MM.1S (cell line): ENCODE measurements around the gene PRKAR1B.

ENCODE experiments used
- DNase-seq: peaks from one replicate; pipeline ENCODE4 v3.0.0-alpha.2; 2015
- H2AFZ ChIP-seq: fragments of 300-600 bp; sonication (generic); 2 replicates; pipeline ENCODE4 v1.6.0; 2016; ENCODE audit warnings: antibody characterized with exemption, low read length
- H3F3A ChIP-seq: fragments of 300-600 bp; sonication (generic); 2 replicates; pipeline ENCODE4 v1.6.1; 2016; ENCODE audit warnings: mild to moderate bottlenecking, antibody characterized with exemption, low read length, moderate library complexity, mixed read lengths; ENCODE audit not compliant: insufficient read depth
- H3K27ac ChIP-seq: fragments of 300-600 bp; sonication (generic); 2 replicates; pipeline ENCODE4 v1.5.1; 2016; ENCODE audit warnings: mild to moderate bottlenecking, low read length
- H3K27me3 ChIP-seq: fragments of 300-600 bp; sonication (generic); replicated peaks from 2 replicates; pipeline ENCODE4 v1.6.0; 2016; ENCODE audit warnings: low read length; ENCODE audit not compliant: insufficient read depth
- H3K36me3 ChIP-seq: fragments of 300-600 bp; sonication (generic); replicated peaks from 2 replicates; pipeline ENCODE4 v1.6.1; 2016; ENCODE audit warnings: mild to moderate bottlenecking, low read length, mixed read lengths; ENCODE audit not compliant: insufficient read depth
- H3K4me1 ChIP-seq: fragments of 300-600 bp; sonication (generic); 2 replicates; pipeline ENCODE4 v1.6.1; 2016; ENCODE audit warnings: low read length, mixed read lengths
- H3K4me2 ChIP-seq: fragments of 300-600 bp; sonication (generic); 2 replicates; pipeline ENCODE4 v1.6.0; 2016; ENCODE audit warnings: low read depth, low read length
- H3K4me3 ChIP-seq: fragments of 300-600 bp; sonication (generic); 2 replicates; pipeline ENCODE4 v1.5.1; 2016; ENCODE audit warnings: low read length, mixed read lengths
- H3K79me2 ChIP-seq: fragments of 300-600 bp; sonication (generic); 2 replicates; pipeline ENCODE4 v1.6.1; 2016; ENCODE audit warnings: mixed run types, low read length, mixed read lengths
- H3K9ac ChIP-seq: fragments of 300-600 bp; sonication (generic); 2 replicates; pipeline ENCODE4 v1.6.1; 2016; ENCODE audit warnings: low read length, mixed read lengths
- H3K9me2 ChIP-seq: fragments of 300-600 bp; sonication (generic); replicated peaks from 2 replicates; pipeline ENCODE4 v1.6.1; 2016; ENCODE audit warnings: mild to moderate bottlenecking, low read length, mixed read lengths; ENCODE audit not compliant: insufficient read depth
- H3K9me3 ChIP-seq: fragments of 300-600 bp; sonication (generic); replicated peaks from 2 replicates; pipeline ENCODE4 v1.6.1; 2016; ENCODE audit warnings: mild to moderate bottlenecking, low read length, mixed read lengths; ENCODE audit not compliant: insufficient read depth
- H4K20me1 ChIP-seq: fragments of 300-600 bp; sonication (generic); 2 replicates; pipeline ENCODE4 v1.6.1; 2016; ENCODE audit warnings: mild to moderate bottlenecking, low read length, moderate library complexity, mixed read lengths; ENCODE audit not compliant: insufficient read depth
- EZH2 ChIP-seq: fragments of 300-600 bp; sonication (generic); optimal IDR thresholded peaks from 2 replicates; pipeline ENCODE3; 2017; ENCODE audit warnings: low read depth, mild to moderate bottlenecking, antibody characterized with exemption, low read length, mixed read lengths
- EZH2phosphoT487 ChIP-seq: fragments of 300-600 bp; sonication (generic); IDR thresholded peaks from 2 replicates; pipeline ENCODE4 v1.6.1; 2018; ENCODE audit warnings: antibody characterized with exemption, low read length
- TF ChIP-seq, protein P1 (sequence below): fragments of 300-600 bp; sonication (generic); IDR thresholded peaks from 2 replicates; pipeline ENCODE4 v1.5.1; 2016; ENCODE audit warnings: antibody characterized with exemption, low read length, mixed read lengths

Gene PRKAR1B

DNA sequence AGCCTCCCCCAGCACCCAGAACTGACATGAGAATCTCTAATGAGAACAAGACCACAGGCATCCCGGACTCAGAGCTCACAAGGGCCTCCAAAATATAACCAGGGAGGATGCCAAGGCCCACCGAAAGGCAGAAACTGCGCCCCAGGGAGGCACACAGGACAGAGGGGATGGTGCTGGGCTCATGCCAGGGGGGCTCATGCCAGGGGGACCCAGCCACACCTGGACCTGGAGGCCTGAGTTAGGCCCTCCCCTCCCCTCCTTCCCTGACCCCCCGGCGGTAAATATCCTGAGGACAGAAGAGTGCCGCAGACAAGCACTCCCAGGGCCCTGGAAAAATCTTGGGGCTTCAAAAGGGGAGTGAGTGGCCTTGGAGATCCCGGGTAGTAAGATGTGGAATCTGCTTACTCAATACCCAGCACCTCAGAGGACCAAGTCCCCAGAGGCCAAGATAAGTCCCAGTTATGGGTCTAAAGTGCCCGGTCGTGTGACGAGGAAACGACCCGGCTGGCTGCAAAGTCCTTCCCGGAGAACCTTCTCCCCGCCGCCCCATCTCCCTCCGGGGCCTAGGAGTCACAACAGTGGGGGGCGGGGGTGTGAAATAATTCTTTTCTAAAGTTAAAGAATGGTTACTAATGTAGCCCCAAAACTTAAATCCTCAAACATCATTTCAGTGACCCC lies 219.3 kb downstream of the PRKAR1B start:
- Histone ChIP-seq H3F3A (no peaks in the 10 kb centered on the region), H3K4me3 (no peak overlapping the region), H3K27me3 (no peaks in the 10 kb centered on the region), H3K4me1 (no peaks in the 10 kb centered on the region), H3K36me3 (no peaks in the 10 kb centered on the region), H3K4me2 (no peak overlapping the region), H3K9me3 (no peaks in the 10 kb centered on the region), H3K27ac (no peak overlapping the region), H3K9me2 (no peaks in the 10 kb centered on the region), H3K9ac (no peak overlapping the region), H3K79me2 (no peaks in the 10 kb centered on the region), H4K20me1 (no peaks in the 10 kb centered on the region), H2AFZ (no peak overlapping the region)
- DNase-seq, result no peak
- TF ChIP-seq EZH2phosphoT487 (no peak), EZH2 (no peak)

- Histone ChIP-seq H4K20me1 (no peaks in the 10 kb centered on the region), H3K4me1 (no peaks in the 10 kb centered on the region), H3K27me3 (no peaks in the 10 kb centered on the region), H3K4me2 (no peak overlapping the region), H3K9me2 (no peaks in the 10 kb centered on the region), H2AFZ (no peak overlapping the region), H3F3A (no peaks in the 10 kb centered on the region), H3K4me3 (no peak overlapping the region), H3K9ac (no peak overlapping the region), H3K27ac (no peak overlapping the region), H3K9me3 (no peaks in the 10 kb centered on the region), H3K79me2 (no peaks in the 10 kb centered on the region), H3K36me3 (no peaks in the 10 kb centered on the region)
- no peak for TF ChIP-seq EZH2
- no peak for TF ChIP-seq EZH2phosphoT487
- TF ChIP-seq, protein P1, sequence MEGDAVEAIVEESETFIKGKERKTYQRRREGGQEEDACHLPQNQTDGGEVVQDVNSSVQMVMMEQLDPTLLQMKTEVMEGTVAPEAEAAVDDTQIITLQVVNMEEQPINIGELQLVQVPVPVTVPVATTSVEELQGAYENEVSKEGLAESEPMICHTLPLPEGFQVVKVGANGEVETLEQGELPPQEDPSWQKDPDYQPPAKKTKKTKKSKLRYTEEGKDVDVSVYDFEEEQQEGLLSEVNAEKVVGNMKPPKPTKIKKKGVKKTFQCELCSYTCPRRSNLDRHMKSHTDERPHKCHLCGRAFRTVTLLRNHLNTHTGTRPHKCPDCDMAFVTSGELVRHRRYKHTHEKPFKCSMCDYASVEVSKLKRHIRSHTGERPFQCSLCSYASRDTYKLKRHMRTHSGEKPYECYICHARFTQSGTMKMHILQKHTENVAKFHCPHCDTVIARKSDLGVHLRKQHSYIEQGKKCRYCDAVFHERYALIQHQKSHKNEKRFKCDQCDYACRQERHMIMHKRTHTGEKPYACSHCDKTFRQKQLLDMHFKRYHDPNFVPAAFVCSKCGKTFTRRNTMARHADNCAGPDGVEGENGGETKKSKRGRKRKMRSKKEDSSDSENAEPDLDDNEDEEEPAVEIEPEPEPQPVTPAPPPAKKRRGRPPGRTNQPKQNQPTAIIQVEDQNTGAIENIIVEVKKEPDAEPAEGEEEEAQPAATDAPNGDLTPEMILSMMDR, result no peak
- no peak for DNase-seq
These were observed 220.0 kb downstream of the PRKAR1B start for GRCh38 chr7:506921-507622.

DNA sequence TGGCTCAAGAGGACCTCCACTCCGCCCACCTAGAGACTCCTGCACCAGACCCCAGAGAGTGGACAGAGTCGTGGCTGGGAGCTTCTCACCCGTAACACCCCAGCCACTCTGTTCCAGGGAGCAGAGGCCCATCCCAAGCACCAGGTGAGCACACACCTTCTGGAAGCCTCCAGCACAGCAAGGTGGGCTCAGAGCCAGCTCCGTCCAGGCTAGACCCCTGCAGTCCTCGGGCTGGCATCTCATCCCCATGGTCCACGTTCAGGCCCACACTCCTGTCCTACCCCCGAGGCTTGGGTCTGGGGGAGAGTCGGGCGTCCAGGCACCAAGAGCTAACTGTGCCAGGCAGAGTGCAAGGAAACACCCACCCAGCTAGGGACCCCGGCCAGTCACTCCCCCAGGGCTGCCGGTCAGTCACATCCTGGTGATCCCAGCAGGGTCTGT lies 220.7 kb downstream of the PRKAR1B start:
- no peaks in the 10 kb centered on the region for H4K20me1 ChIP-seq

More for the DNA sequence above, 220.7 kb downstream of the PRKAR1B start:
- H3K36me3 ChIP-seq, result no peaks in the 10 kb centered on the region
- no peaks in the 10 kb centered on the region for H3F3A ChIP-seq
- H3K27me3 ChIP-seq, result no peaks in the 10 kb centered on the region
- H2AFZ ChIP-seq, result no peak overlapping the region
- H3K9ac ChIP-seq, result no peak overlapping the region
- no peak overlapping the region for H3K27ac ChIP-seq
- H3K4me3 ChIP-seq, result no peak overlapping the region
- no peaks in the 10 kb centered on the region for H3K4me1 ChIP-seq
- no peak for DNase-seq
- no peaks in the 10 kb centered on the region for H3K9me3 ChIP-seq
- no peaks in the 10 kb centered on the region for H3K79me2 ChIP-seq
- H3K4me2 ChIP-seq, result no peak overlapping the region
- no peaks in the 10 kb centered on the region for H3K9me2 ChIP-seq
- TF ChIP-seq EZH2phosphoT487 (no peak), EZH2 (no peak)
- TF ChIP-seq, protein P1, result no peak
